Activated naive CD4-positive, alpha-beta T cell treated with anti-CD3 and anti-CD28 coated beads, Interleukin-2, amount 50 U/mL, for 72 hours (primary cell): ENCODE data around the gene TFDP1. TPM values are rescaled to one million over a fixed set of nuclear protein-coding genes. Genes with fewer than 3 reads are reported as not detected.

Source experiments
- ATAC-seq, 2 donors: fragments of 150-1000 bp; cut with Tn5 transposase; 2 replicates each; pipeline ENCODE4 v1.10.0; 2021; ENCODE audit warnings: mild to moderate bottlenecking in 2 of 2, moderate library complexity in 2 of 2
- DNase-seq, 2 donors: peaks; one replicate each; pipeline ENCODE4 v3.0.0; 2021 to 2022; ENCODE audit warnings: low spot score in 2 of 2
- H3K27ac Mint-ChIP-seq, 2 donors: one replicate each; pipeline ENCODE4 v1.8.0; 2022; ENCODE audit warnings: mild to moderate bottlenecking in 2 of 2, mixed read lengths in 2 of 2
- H3K36me3 Mint-ChIP-seq, 2 donors: one replicate each; pipeline ENCODE4 v1.8.0; 2022; ENCODE audit warnings: mixed read lengths in 2 of 2
- H3K9me3 Mint-ChIP-seq, 2 donors: one replicate each; pipeline ENCODE4 v1.8.0; 2022; ENCODE audit warnings: mixed read lengths in 2 of 2
- total RNA-seq, 2 donors: library from RNA; stranded (reverse); gene quantifications; one replicate each; pipeline ENCODE4 v1.2.3, GENCODE V29; 2022

Gene TFDP1
- total RNA-seq = 100 to 1,000 TPM in 1 of 2 donors, 10 to 100 TPM in 1; 95.1 to 173 TPM

- DNase-seq = peak; percentile 87 to 89
- peaks cover 27 to 35% of the 10 kb centered on the region in 2 donors for H3K36me3 Mint-ChIP-seq
- no peaks in the 10 kb centered on the region for H3K9me3 Mint-ChIP-seq
- peak within 1 kb of the TSS; percentile 80 to 99 for H3K27ac Mint-ChIP-seq
- ATAC-seq = peak; percentile 89 to 94
These were observed at the start of gene TFDP1 for GRCh38 chr13:113584205-113584869. TFDP1 (plus strand) TSS chr13:113584753; CDS start chr13:113585838, 1,085 bp downstream.

- H3K36me3 Mint-ChIP-seq = peaks cover 8 to 18% of the 10 kb centered on the region in 2 donors
- ATAC-seq (no peak), DNase-seq (no peak)
- no peaks in the 10 kb centered on the region for H3K9me3 Mint-ChIP-seq
- peak overlapping the region in 1 of 2 donors; percentile 52 for H3K27ac Mint-ChIP-seq
These were observed 49.2 kb upstream of the TFDP1 start for GRCh38 chr13:113535381-113535781.

- Mint-ChIP-seq H3K27ac (no peak overlapping the region), H3K36me3 (peaks cover 19 to 21% of the 10 kb centered on the region in 2 donors), H3K9me3 (no peaks in the 10 kb centered on the region)
- no peak for ATAC-seq
- no peak for DNase-seq
These were observed 48.0 kb upstream of the TFDP1 start for GRCh38 chr13:113536461-113537110.

GRCh38 chr13:113537205-113537604 is 47.3 kb upstream of the TFDP1 start:
- no peak overlapping the region for H3K27ac Mint-ChIP-seq
- H3K9me3 Mint-ChIP-seq = no peaks in the 10 kb centered on the region
- DNase-seq (no peak), ATAC-seq (no peak)
- peaks cover 17 to 19% of the 10 kb centered on the region in 2 donors for H3K36me3 Mint-ChIP-seq

GRCh38 chr13:113537909-113538688 is 46.5 kb upstream of the TFDP1 start:
- Mint-ChIP-seq H3K36me3 (peaks cover 17 to 19% of the 10 kb centered on the region in 2 donors), H3K27ac (no peak overlapping the region), H3K9me3 (no peaks in the 10 kb centered on the region)
- DNase-seq = no peak
- no peak for ATAC-seq

- Mint-ChIP-seq H3K36me3 (peaks cover 17 to 19% of the 10 kb centered on the region in 2 donors), H3K9me3 (no peaks in the 10 kb centered on the region), H3K27ac (no peak overlapping the region)
- DNase-seq (no peak), ATAC-seq (no peak)
These were observed 45.9 kb upstream of the TFDP1 start for GRCh38 chr13:113538689-113539058.

GRCh38 chr13:113539176-113539575 is 45.4 kb upstream of the TFDP1 start:
- Mint-ChIP-seq H3K27ac (peak overlapping the region in 1 of 2 donors; percentile 36), H3K9me3 (no peaks in the 10 kb centered on the region), H3K36me3 (peaks cover 17 to 19% of the 10 kb centered on the region in 2 donors)
- DNase-seq = no peak
- no peak for ATAC-seq

- Mint-ChIP-seq H3K36me3 (peaks cover 17 to 19% of the 10 kb centered on the region in 2 donors), H3K27ac (no peak overlapping the region), H3K9me3 (no peaks in the 10 kb centered on the region)
- DNase-seq (no peak), ATAC-seq (no peak)
These were observed 44.7 kb upstream of the TFDP1 start for GRCh38 chr13:113539822-113540221.

- ATAC-seq = no peak
- peaks cover 17 to 19% of the 10 kb centered on the region in 2 donors for H3K36me3 Mint-ChIP-seq
- DNase-seq = peak in 1 of 2 donors; percentile 14
These were observed 44.0 kb upstream of the TFDP1 start for GRCh38 chr13:113540523-113540922.

GRCh38 chr13:113542751-113543424 is 41.7 kb upstream of the TFDP1 start:
- no peaks in the 10 kb centered on the region for H3K9me3 Mint-ChIP-seq
- H3K36me3 Mint-ChIP-seq = peaks cover 17 to 19% of the 10 kb centered on the region in 2 donors
- peak in 1 of 2 donors; percentile 23 for DNase-seq
- ATAC-seq = no peak
- H3K27ac Mint-ChIP-seq = no peak overlapping the region

More at GRCh38 chr13:113540523-113540922, 44.0 kb upstream of the TFDP1 start:
- no peak overlapping the region for H3K27ac Mint-ChIP-seq
- no peaks in the 10 kb centered on the region for H3K9me3 Mint-ChIP-seq

- Mint-ChIP-seq H3K36me3 (peaks cover 17 to 19% of the 10 kb centered on the region in 2 donors), H3K27ac (peak overlapping the region in 1 of 2 donors; percentile 71), H3K9me3 (no peaks in the 10 kb centered on the region)
- DNase-seq = peak in 1 of 2 donors; percentile 44
- no peak for ATAC-seq
These were observed 40.3 kb upstream of the TFDP1 start for GRCh38 chr13:113544071-113544891.

- H3K36me3 Mint-ChIP-seq = peaks cover 15% of the 10 kb centered on the region in 2 donors
- H3K9me3 Mint-ChIP-seq = no peaks in the 10 kb centered on the region
- ATAC-seq = no peak
- DNase-seq = peak in 1 of 2 donors; percentile 35
- H3K27ac Mint-ChIP-seq = peak overlapping the region in 1 of 2 donors; percentile 66
These were observed 39.7 kb upstream of the TFDP1 start for GRCh38 chr13:113544896-113545295.

- peak overlapping the region; percentile 66 to 72 for H3K27ac Mint-ChIP-seq
- no peak for ATAC-seq
- peaks cover 9 to 10% of the 10 kb centered on the region in 2 donors for H3K36me3 Mint-ChIP-seq
These were observed 39.1 kb upstream of the TFDP1 start for GRCh38 chr13:113545455-113545930.

GRCh38 chr13:113545931-113546516 is 38.5 kb upstream of the TFDP1 start:
- Mint-ChIP-seq H3K27ac (peak overlapping the region; percentile 66 to 72), H3K36me3 (peaks cover 3 to 4% of the 10 kb centered on the region in 2 donors), H3K9me3 (no peaks in the 10 kb centered on the region)
- no peak for ATAC-seq
- DNase-seq = peak in 1 of 2 donors; percentile 13

More at GRCh38 chr13:113545455-113545930, 39.1 kb upstream of the TFDP1 start:
- H3K9me3 Mint-ChIP-seq = no peaks in the 10 kb centered on the region
- DNase-seq = peak in 1 of 2 donors; percentile 16

- H3K36me3 Mint-ChIP-seq = no peaks in the 10 kb centered on the region
These were observed 37.8 kb upstream of the TFDP1 start for GRCh38 chr13:113546571-113547237.

More at GRCh38 chr13:113546571-113547237, 37.8 kb upstream of the TFDP1 start:
- DNase-seq (no peak), ATAC-seq (no peak)
- H3K27ac Mint-ChIP-seq = peak overlapping the region in 1 of 2 donors; percentile 55
- no peaks in the 10 kb centered on the region for H3K9me3 Mint-ChIP-seq
